Activated T-cell treated with anti-CD3 and anti-CD28 coated beads, Interleukin-2, amount 50 U/mL, for 72 hours (primary cell): ENCODE data around the gene ERMARD. TPM values are rescaled to one million over a fixed set of nuclear protein-coding genes. Genes with fewer than 3 reads are reported as not detected.

Source experiments
- ATAC-seq, 2 donors: fragments of 150-1000 bp; cut with Tn5 transposase; replicated peaks in 1 of 2; 2 replicates each; pipeline ENCODE4 v1.10.0; 2021; ENCODE audit warnings: moderate library complexity in 2 of 2, mild to moderate bottlenecking in 1 of 2
- DNase-seq, 2 donors: peaks; one replicate each; pipeline ENCODE4 v3.0.0; 2021 to 2022; ENCODE audit warnings: mixed read lengths in 1 of 2
- H3K27ac Mint-ChIP-seq: one replicate; pipeline ENCODE4 v1.8.0; 2022; ENCODE audit warnings: mild to moderate bottlenecking, moderate library complexity, mixed read lengths
- H3K27me3 Mint-ChIP-seq: one replicate; pipeline ENCODE4 v1.8.0; 2022; ENCODE audit warnings: low read depth, mixed read lengths
- H3K36me3 Mint-ChIP-seq, 2 donors: one replicate each; pipeline ENCODE4 v1.8.0; 2022; ENCODE audit warnings: mixed read lengths in 2 of 2, mild to moderate bottlenecking in 1 of 2; ENCODE audit not compliant: insufficient read depth in 2 of 2
- H3K4me1 Mint-ChIP-seq: one replicate; pipeline ENCODE4 v1.8.0; 2022; ENCODE audit warnings: low read depth, mixed read lengths
- H3K4me3 Mint-ChIP-seq, 2 donors: one replicate each; pipeline ENCODE4 v1.8.0; 2022; ENCODE audit warnings: mild to moderate bottlenecking in 2 of 2, mixed read lengths in 2 of 2, moderate library complexity in 2 of 2
- H3K9me3 Mint-ChIP-seq, 2 donors: one replicate each; pipeline ENCODE4 v1.8.0; 2022; ENCODE audit warnings: mixed read lengths in 2 of 2
- total RNA-seq, 2 donors: library from RNA; stranded (reverse); gene quantifications; one replicate each; pipeline ENCODE4 v1.2.3, GENCODE V29; 2022

Gene ERMARD
- total RNA-seq, 2 donors from 2014 or later: 30.5 to 37.9 TPM

DNA sequence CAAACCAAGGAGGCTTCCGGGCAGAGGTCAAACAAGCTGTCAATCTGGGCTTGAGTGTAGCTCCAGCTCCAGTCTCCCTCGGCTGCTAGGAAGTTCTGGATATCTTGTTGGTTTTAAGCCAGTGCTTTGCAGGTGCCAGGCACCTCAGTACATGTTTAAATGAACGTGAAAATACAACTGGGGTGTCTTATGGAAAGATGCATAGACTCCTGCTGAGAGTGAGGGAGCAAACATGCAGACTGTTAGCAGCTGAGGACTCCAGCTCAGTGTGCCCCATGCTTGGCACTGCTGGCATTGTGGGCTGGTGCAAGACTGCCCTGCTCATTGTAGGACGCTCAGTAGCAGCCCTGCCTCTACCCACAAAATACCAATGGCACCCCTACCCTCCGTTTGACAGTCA lies 28.5 kb downstream of the ERMARD start:
- H3K4me1 Mint-ChIP-seq: no peaks in the 10 kb centered on the region
- ATAC-seq (no peak), DNase-seq (no peak)
- no peak overlapping the region for H3K27ac Mint-ChIP-seq
- peaks cover 0 to 4% of the 10 kb centered on the region in 2 donors for H3K9me3 Mint-ChIP-seq
- no peak overlapping the region for H3K4me3 Mint-ChIP-seq
- no peaks in the 10 kb centered on the region for H3K27me3 Mint-ChIP-seq
- peaks cover 11 to 17% of the 10 kb centered on the region in 2 donors for H3K36me3 Mint-ChIP-seq

DNA sequence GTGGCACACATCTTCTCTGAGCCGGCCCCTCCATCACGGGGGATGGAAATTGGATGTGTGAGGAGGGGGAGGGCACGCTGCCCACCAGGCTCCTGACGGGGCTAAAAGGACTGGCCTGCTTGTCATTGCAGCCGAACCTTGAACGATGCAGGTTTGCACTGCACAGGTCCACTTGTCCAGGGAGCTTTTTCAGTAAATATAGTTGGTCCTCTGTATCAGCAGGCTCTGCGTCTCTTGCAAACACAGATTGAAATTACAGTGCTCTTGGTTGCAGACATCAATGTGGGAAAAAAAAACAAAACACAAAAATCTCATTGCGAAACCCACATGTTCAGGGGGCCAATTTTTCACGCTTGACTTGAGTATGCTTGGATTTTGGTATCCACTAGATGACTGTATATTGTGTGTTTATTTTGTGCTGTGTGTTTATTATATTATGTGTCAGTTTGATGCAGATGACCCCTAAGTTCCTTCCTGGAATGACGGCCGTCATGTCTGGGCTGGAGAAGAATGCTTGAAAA lies 29.2 kb downstream of the ERMARD start:
- no peak overlapping the region for H3K4me3 Mint-ChIP-seq
- H3K27me3 Mint-ChIP-seq: no peaks in the 10 kb centered on the region
- no peak overlapping the region for H3K27ac Mint-ChIP-seq
- peaks cover 0 to 4% of the 10 kb centered on the region in 2 donors for H3K9me3 Mint-ChIP-seq
- DNase-seq (no peak), ATAC-seq (no peak)
- H3K36me3 Mint-ChIP-seq: peaks cover 11 to 17% of the 10 kb centered on the region in 2 donors
- no peaks in the 10 kb centered on the region for H3K4me1 Mint-ChIP-seq

DNA sequence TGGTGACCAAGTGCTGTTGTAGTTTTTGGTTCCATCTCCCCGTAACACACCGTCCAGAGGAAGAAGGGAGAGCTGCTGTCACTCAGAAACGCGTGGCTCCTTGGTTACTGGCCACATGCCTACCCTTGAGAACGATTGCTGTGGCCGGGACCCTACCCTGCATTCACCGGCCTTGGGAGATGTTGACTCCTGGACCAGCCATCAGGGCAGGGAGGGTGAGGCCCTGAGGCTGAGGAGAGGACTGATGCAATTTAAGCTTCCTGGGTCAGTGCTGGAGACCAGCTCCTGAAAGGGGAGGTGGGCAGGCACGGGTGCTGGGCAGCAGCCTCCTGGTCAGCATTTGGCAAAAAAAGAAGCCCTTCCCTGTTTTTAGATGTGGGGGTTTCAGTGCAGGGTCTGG lies 31.5 kb downstream of the ERMARD start:
- Mint-ChIP-seq H3K27me3 (no peaks in the 10 kb centered on the region), H3K4me3 (no peak overlapping the region), H3K4me1 (no peaks in the 10 kb centered on the region), H3K36me3 (peaks cover 9 to 17% of the 10 kb centered on the region in 2 donors), H3K27ac (no peak overlapping the region), H3K9me3 (peaks cover 0 to 4% of the 10 kb centered on the region in 2 donors)
- DNase-seq (no peak), ATAC-seq (no peak)

DNA sequence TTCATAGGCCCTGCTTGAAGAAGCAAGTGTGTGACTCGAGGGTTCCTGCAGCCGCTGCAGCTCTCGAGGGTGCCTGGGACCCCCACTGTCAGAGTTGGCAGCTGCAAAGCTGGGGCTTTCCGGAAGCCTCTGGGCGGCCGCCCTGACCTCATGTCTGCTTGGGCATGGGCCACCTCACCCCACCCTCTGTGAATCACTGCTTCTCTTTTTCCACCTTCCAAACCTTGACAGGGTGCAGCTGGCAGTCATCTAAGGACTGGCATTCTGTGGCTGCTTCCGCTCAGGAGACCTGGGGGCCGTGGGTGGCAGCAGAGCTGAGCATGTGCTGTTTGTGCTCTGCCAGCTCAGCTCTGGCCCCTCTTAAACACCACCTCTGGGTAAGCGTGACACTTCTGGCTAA lies 32.0 kb downstream of the ERMARD start:
- H3K9me3 Mint-ChIP-seq: peaks cover 0 to 4% of the 10 kb centered on the region in 2 donors
- no peaks in the 10 kb centered on the region for H3K4me1 Mint-ChIP-seq
- ATAC-seq (no peak), DNase-seq (no peak)
- H3K27me3 Mint-ChIP-seq: no peaks in the 10 kb centered on the region
- H3K4me3 Mint-ChIP-seq: no peak overlapping the region
- no peak overlapping the region for H3K27ac Mint-ChIP-seq
- H3K36me3 Mint-ChIP-seq: peaks cover 9 to 17% of the 10 kb centered on the region in 2 donors

DNA sequence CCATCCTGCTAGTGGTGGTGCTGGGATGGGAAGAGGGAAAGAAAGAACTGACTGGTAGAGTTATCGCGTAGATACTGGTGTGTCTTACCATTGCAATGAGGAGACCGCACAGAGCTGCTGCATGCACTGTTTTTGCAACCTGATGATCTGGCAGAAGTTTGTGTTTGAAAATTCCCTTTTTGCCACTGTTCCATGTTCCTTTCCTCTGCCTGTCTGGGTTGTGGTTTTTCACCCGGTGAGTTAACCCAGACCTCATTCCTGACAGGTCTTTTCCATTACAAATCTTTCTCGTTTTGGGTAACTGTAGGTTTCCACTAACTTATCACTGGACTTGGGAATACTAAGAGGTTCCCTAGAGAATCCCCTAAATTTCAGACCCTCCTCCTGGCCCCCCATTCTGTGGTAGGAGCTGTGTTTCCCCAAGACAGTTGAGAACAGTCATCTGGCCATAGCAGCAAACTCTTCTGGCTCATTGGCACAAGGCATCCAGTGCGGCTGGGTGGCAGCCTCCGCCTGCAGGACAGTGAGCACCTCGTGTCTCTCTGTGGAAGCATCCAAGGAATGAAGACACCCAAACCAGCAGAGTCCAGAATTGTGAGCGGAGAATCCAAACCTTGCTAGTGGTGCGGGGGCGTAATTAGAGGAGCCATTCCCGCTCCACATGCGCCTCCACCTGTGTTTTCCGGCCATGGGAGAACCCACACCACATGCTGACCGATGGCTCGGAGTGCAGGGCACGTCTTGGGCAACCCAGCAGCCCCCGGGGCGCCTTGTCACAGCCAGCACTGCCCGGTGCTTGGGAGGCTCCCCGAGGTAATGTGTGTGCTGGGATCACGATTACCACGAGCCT lies 32.8 kb downstream of the ERMARD start:
- no peak for ATAC-seq
- H3K9me3 Mint-ChIP-seq: peaks cover 0 to 4% of the 10 kb centered on the region in 2 donors
- H3K27ac Mint-ChIP-seq: no peak overlapping the region
- H3K27me3 Mint-ChIP-seq: no peaks in the 10 kb centered on the region
- peaks cover 4% of the 10 kb centered on the region for H3K4me1 Mint-ChIP-seq
- no peak for DNase-seq
- peaks cover 9 to 15% of the 10 kb centered on the region in 2 donors for H3K36me3 Mint-ChIP-seq
- H3K4me3 Mint-ChIP-seq: no peak overlapping the region

DNA sequence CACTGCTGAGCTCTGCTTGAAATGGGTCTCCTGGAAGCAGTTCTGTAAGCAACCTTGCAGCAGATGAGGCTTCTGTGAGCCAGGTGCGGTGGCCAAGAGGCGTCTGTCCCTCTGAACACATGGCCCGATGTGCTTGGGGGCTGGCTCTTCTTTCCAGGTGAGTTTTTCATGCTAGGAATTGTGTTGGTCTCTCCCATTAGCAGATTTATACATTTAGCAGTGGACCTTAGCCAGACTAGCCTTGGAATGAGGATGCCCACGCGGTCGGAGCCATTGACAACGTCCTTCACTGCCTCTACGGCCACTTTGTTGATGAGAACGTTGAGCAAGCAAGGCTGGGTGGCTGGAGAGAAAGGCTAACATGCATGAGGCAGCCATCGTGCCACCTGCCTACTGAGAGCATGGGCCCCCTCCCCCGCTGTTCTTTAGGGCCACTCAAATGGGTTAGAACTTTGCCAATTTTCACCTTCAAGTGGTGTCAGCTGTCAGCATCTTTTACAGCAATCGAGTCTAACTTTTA lies 33.5 kb downstream of the ERMARD start:
- H3K4me1 Mint-ChIP-seq: peaks cover 9% of the 10 kb centered on the region
- no peaks in the 10 kb centered on the region for H3K27me3 Mint-ChIP-seq
- peaks cover 0 to 4% of the 10 kb centered on the region in 2 donors for H3K9me3 Mint-ChIP-seq
- H3K36me3 Mint-ChIP-seq: peaks cover 9 to 14% of the 10 kb centered on the region in 2 donors
- DNase-seq: no peak
- H3K4me3 Mint-ChIP-seq: no peak overlapping the region
- no peak for ATAC-seq
- H3K27ac Mint-ChIP-seq: no peak overlapping the region

DNA sequence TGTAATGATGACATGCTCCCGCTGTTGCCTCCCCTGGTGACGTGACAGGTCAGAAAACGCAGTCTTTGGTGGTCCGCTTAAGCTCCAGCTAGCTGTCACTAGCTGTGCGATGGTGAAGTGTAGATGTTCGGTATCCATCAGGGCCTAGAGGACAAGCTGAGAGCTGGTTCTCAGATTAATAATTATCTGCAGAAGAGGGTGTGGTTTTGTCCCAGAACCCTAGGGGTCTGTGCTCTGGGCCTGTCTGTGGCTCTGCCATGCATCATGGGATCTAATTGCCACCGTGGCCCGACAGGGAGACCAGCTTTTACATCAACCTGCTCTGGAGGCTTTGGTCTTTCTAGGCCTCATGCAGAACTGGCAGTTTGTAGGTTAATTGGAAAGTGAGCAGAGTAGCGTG lies 34.1 kb downstream of the ERMARD start:
- ATAC-seq: no peak
- Mint-ChIP-seq H3K4me3 (no peak overlapping the region), H3K27me3 (peaks cover under 1% of the 10 kb centered on the region), H3K27ac (no peak overlapping the region), H3K4me1 (peaks cover 16% of the 10 kb centered on the region), H3K36me3 (peaks cover 9 to 12% of the 10 kb centered on the region in 2 donors), H3K9me3 (peaks cover 0 to 4% of the 10 kb centered on the region in 2 donors)
- no peak for DNase-seq

DNA sequence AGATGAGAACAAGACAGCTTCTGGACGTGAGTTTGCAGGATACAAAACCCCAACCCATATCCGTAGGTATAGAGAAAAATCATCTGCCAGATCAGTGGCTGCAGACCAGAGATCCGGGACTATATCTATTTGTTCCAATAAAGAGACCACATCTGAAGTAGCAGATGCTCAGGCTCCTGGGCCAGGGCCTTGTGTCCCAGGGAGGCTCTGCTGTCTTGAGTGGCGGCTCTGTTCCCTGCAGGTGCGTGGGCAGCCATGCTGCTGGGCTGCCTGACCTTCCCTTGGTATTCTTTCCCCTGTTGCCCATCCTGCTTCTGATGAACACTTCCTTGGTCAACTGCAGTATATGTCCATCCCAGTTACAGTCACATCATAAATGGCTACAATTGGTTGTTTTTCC lies 34.9 kb downstream of the ERMARD start:
- Mint-ChIP-seq H3K27me3 (peaks cover 8% of the 10 kb centered on the region), H3K27ac (no peak overlapping the region), H3K36me3 (peaks cover 6 to 9% of the 10 kb centered on the region in 2 donors), H3K9me3 (peaks cover 0 to 2% of the 10 kb centered on the region in 2 donors), H3K4me1 (peaks cover 23% of the 10 kb centered on the region), H3K4me3 (no peak overlapping the region)
- DNase-seq: no peak
- no peak for ATAC-seq

DNA sequence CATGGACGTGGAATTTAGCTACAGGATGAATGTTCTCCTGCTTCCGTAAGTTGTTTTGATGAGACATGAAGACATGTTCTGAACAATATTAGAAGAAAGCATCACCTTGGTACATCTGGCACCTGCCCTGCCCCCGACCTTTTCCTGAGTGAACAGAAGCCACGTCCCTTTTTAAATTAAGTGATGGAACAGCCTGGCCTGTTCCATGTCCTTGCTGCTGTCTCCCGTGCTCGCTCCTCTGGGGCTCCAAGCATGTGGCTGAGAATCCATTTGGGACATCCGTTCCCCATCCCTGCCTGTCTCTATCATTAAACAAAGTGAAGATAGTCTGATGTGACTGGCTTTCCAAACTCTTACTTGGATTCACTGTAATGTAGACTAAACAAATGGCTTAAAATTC lies 36.4 kb downstream of the ERMARD start:
- H3K4me3 Mint-ChIP-seq: no peak overlapping the region
- peaks cover 26% of the 10 kb centered on the region for H3K4me1 Mint-ChIP-seq
- DNase-seq (no peak), ATAC-seq (no peak)
- no peak overlapping the region for H3K27ac Mint-ChIP-seq
- H3K36me3 Mint-ChIP-seq: peaks cover 2 to 5% of the 10 kb centered on the region in 2 donors
- peaks cover 0 to under 1% of the 10 kb centered on the region in 2 donors for H3K9me3 Mint-ChIP-seq
- H3K27me3 Mint-ChIP-seq: peaks cover 20% of the 10 kb centered on the region

DNA sequence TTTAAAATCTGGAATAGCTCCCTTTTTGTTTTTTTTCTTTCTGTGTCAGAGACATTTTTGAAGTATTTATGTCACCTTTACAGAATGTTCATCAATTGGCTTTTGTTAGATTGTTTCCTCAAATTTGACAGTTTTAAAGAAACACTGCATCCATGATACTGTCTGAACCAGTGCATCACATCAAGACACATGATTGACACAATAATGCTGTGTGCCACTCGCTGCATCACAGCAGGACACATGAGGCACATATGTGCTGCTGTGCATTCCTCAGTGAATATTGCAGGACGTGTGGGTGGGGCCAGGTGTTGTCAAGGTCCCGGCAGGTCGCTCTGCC lies 37.4 kb downstream of the ERMARD start:
- ATAC-seq: no peak
- H3K36me3 Mint-ChIP-seq: no peaks in the 10 kb centered on the region
- peak overlapping the region in 1 of 2 donors; percentile 36 for H3K4me3 Mint-ChIP-seq

DNA sequence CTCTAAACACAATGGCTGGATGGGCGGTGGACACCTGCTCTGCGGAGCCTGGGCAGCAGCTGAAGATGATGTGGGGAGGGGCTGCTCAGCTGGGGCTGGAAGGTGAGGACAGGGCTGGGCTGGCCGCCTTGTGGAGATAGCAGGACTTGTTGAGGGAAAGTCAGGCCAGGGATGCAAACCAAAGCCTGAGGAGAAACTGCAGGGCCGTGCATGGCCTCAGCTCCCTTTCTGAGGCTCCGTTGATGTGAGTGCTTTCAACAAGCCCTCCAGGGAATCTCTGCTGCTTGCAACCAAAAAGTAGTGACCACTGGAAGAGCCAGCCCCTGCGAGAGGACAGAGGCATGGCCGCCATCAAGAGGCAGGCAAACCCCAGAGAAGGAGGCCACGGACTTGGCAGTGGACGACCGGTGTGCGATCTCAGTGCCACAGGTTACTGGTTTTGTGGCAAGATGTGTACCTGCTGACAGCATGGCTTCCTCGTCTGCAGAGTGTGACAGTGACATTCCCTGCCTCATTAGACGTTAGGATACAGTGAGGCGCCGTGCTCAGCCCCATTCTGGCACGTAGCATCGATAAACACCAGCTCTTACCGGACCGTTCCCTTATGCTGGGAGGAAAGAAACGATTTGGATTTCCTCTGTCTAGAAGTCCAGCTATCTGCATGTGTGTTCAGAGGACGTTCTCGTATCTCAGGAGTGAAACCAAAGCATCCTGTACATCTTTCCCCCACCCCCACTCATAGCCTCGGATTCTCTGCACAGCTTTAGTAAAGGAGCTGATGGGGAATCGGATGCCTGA lies 37.9 kb downstream of the ERMARD start:
- Mint-ChIP-seq H3K36me3 (no peaks in the 10 kb centered on the region), H3K4me3 (peak overlapping the region; percentile 88 to 93), H3K27ac (no peak overlapping the region), H3K9me3 (no peaks in the 10 kb centered on the region), H3K4me1 (peaks cover 26% of the 10 kb centered on the region), H3K27me3 (peaks cover 29% of the 10 kb centered on the region)
- DNase-seq: no peak
- ATAC-seq: no peak

More for the DNA sequence above, 37.4 kb downstream of the ERMARD start:
- peaks cover 26% of the 10 kb centered on the region for H3K4me1 Mint-ChIP-seq
- no peak for DNase-seq
- H3K27ac Mint-ChIP-seq: no peak overlapping the region
- no peaks in the 10 kb centered on the region for H3K9me3 Mint-ChIP-seq
- H3K27me3 Mint-ChIP-seq: peaks cover 29% of the 10 kb centered on the region

DNA sequence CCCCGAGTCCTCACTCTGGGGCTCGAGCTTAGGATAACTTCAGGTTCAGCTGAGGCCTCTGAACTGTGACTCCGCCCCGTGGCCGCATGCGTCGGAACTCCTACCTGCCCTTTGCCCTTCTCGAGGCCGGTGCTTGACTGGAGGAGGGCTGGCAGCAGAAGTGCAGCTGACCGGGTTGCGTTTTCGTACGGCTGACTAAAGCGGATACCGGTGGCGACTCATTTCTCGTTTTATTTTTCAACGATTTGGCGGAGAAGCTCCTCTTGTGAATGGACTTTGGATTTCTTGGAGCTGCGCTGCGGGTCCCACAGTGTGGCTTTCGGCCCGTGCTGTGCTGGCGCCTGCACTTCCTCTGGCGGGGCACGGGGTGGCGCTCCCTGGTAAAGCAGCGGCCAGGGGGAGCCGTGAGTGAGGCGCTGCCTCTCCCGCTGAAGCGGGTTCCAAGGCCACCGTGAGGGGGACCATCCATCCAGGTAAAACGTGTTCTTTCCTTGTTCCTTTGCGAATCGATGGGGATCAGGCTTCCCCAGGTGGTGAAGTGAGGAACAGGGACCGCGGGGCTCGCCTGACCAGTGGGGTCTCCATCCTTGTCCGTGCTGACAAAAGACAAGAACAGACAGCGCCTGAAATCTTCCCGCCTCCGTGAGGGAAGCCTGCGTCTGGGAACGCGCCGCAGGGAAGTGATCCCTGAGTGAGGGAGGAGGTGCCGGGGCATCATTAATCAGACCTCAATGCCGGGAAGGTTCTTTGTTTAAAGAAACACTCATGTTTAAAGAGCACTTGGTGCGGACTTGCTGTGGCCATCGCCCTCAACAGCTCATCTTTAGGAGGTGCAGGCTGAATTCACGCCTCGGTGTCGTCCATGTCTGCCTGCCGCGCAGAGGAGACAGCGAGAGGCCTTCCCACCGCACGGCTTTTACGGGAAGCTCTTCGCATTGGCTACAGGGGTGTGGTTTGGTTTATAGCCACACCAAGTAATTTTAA lies 38.8 kb downstream of the ERMARD start:
- ATAC-seq (peak; percentile 96), DNase-seq (peak; percentile 78 to 82)
- Mint-ChIP-seq H3K27me3 (peaks cover 29% of the 10 kb centered on the region), H3K4me1 (peaks cover 26% of the 10 kb centered on the region), H3K36me3 (no peaks in the 10 kb centered on the region), H3K9me3 (no peaks in the 10 kb centered on the region), H3K4me3 (peak overlapping the region; percentile 88 to 93), H3K27ac (peak overlapping the region; percentile 47)
